GM12891 (cell line): ENCODE data around the gene GPC5.

Experiments
- PAX5 ChIP-seq: IDR thresholded peaks from 2 replicates; pipeline ENCODE4 v1.6.1; 2011; ENCODE audit warnings: low read length, moderate library complexity, mild to moderate bottlenecking; ENCODE audit not compliant: insufficient read depth, severe bottlenecking
- POLR2A ChIP-seq: IDR thresholded peaks from 2 replicates; pipeline ENCODE4 v1.6.1; 2011; ENCODE audit warnings: low read depth, low read length, control low read depth
- POLR2AphosphoS5 ChIP-seq: IDR thresholded peaks from 2 replicates; pipeline ENCODE4 v1.6.1; 2011; ENCODE audit warnings: low read depth, low read length, control low read depth
- POU2F2 ChIP-seq: IDR thresholded peaks from 2 replicates; pipeline ENCODE4 v1.6.1; 2011; ENCODE audit warnings: low read depth, mild to moderate bottlenecking, control low read depth, low read length, moderate library complexity
- SPI1 ChIP-seq: IDR thresholded peaks from 2 replicates; pipeline ENCODE4 v1.6.1; 2011; ENCODE audit warnings: low read depth, low read length, control low read depth
- TAF1 ChIP-seq: IDR thresholded peaks from 2 replicates; pipeline ENCODE4 v1.6.1; 2011; ENCODE audit warnings: low read depth, low read length, control low read depth

DNA sequence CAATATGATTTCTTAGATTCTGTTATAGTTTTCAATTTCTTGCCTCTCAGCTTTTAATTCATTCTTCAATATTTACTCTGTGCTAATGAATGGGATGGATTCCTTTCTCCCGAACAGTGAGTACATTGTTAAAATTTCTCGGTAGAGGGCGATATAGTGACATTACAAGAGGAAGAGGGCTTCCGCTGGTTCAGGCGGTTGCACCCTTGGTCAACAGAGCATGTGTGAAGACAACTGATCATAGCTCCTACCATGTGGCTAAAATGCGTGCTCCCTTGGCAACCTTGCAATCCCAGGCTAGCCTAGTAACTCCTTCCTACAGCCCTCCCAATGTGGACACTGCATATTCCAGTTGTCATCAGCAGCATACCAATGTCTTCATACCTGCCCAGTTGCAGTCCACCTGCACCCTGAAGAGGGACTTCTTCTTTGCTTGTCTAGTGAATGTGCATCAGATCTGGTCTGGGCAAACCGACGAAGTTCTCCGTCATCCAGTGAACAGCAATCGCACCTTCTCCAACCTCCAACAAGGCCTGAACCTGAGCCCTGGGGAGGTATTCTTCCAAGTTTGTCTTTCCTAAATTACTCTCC lies 1175.1 kb downstream of the GPC5 start:
- TF ChIP-seq POLR2A (no peak), POLR2AphosphoS5 (no peak), TAF1 (no peak), SPI1 (no peak), PAX5 (no peak), POU2F2 (no peak)
